Thyroid gland (tissue), 4 donors: ENCODE results near the gene CNTROB.
"Not testable (repeated sequence)": the region's sequence is repeated elsewhere in the genome, so short reads cannot be mapped to it uniquely, and the experiment has no call there.

Experiments
- POLR2A ChIP-seq, 2 donors: fragments of 450-650 bp; IDR thresholded peaks; one replicate each; pipeline ENCODE4 v1.6.1; 2017; ENCODE audit warnings: antibody characterized with exemption in 2 of 2, mild to moderate bottlenecking in 2 of 2, moderate library complexity in 1 of 2
- TF ChIP-seq, protein P1 (sequence below), 6 experiments: fragments of 200-600 bp in 3 of 6; fragments of 450-650 bp in 3 of 6; sonication (generic) in 3 of 6; IDR thresholded peaks; one replicate each; pipeline ENCODE4 v1.5.1; 2016 to 2019; ENCODE audit warnings: antibody characterized with exemption in 6 of 6, mild to moderate bottlenecking in 2 of 6, inconsistent platforms in 1 of 6, moderate library complexity in 1 of 6

DNA sequence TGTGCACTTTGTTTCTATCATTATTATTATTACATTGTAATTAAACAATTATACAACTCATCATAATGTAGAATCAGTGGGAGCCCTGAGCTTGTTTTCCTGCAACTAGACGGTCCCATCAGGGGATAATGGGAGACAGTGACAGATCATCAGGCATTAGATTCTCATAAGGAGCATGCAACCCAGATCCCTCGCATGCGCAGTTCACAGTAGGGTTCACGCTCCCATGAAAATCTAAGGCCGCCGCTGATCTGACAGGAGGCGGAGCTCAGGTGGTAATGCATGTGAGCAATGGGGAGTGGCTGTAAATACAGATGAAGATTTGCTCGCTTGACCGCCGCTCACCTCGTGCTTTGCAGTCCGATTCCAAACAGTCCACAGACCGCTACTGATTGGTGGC, 21.3 kb downstream of the CNTROB start:
- TF ChIP-seq, protein P1, sequence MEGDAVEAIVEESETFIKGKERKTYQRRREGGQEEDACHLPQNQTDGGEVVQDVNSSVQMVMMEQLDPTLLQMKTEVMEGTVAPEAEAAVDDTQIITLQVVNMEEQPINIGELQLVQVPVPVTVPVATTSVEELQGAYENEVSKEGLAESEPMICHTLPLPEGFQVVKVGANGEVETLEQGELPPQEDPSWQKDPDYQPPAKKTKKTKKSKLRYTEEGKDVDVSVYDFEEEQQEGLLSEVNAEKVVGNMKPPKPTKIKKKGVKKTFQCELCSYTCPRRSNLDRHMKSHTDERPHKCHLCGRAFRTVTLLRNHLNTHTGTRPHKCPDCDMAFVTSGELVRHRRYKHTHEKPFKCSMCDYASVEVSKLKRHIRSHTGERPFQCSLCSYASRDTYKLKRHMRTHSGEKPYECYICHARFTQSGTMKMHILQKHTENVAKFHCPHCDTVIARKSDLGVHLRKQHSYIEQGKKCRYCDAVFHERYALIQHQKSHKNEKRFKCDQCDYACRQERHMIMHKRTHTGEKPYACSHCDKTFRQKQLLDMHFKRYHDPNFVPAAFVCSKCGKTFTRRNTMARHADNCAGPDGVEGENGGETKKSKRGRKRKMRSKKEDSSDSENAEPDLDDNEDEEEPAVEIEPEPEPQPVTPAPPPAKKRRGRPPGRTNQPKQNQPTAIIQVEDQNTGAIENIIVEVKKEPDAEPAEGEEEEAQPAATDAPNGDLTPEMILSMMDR (IDR thresholded peaks at IDR 0.05) = not testable (repeated sequence)
- not testable (repeated sequence) for TF ChIP-seq POLR2A (IDR thresholded peaks at IDR 0.05)
